ENCODE results near the gene DYNLT2B.

DYNLT2B gene

DNA sequence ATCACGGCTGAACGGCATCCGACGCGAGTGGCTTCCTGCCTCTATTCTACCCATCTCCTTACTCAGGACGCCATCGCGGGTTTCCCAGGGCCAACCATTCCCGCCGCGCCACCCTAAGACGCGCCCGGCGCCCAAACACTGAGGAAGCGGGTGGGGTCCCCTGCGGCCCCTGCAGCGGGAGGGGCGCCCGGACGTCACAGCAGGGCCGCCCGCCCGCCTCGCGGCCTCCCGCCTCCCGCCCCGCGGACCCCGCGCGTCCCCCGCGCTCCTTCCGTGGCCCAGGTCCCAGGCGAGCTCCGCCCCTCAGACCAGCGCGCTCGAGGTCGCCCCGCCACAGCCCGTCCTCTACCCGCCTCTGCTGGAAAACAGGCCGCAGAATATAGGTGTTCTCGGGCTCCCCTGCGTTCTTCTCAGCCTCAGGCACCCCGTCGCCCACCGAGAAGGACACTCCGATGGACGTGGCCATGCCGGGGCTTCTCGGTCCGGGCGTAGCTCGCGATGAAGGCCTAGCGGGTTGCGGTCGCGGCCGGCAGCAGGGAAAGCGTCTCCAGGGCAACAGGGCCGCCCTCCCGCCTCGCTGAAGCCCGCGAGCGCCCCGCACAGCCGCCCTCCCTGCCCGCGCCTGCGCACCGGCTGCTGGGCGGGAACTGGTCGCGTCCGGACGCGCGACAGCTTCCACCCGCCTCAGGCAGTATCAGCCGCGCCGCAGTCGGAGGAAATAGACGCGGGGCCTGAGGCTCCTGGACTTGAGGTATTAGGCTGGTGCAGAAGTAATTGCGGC is at the start of gene DYNLT2B:
Gene DYNLT2B (minus strand): TSS at position 554 of the 781 bp plus-strand sequence. CDS start 88 bp downstream, at position 466.
- TF ChIP-seq EGR1 (IDR thresholded peaks at IDR 0.05) (peak; percentile 41; the same call in 1 of the 2 replicates), FOXM1 (IDR thresholded peaks at IDR 0.05; ENCODE audit: borderline replicate concordance, low read depth) (no peak), NFIC (IDR thresholded peaks at IDR 0.05) (peak; percentile 21; the same call in 1 of the 2 replicates), TAF1 (IDR thresholded peaks at IDR 0.05; ENCODE audit: low read depth) (peak; percentile 94), ZBTB7A (IDR thresholded peaks at IDR 0.05; ENCODE audit: low read depth) (peak; percentile 73; the same call in 1 of the 2 replicates), TCF12 (IDR thresholded peaks at IDR 0.05; ENCODE audit: low read depth) (peak; percentile 61; the same call in 1 of the 2 replicates), EP300 (IDR thresholded peaks at IDR 0.05; ENCODE audit: borderline replicate concordance) (no peak; the same call in 1 of the 2 replicates), YY1 (IDR thresholded peaks at IDR 0.05; ENCODE audit: low read depth) (peak; percentile 61; the same call in 1 of the 2 replicates), TEAD4 (IDR thresholded peaks at IDR 0.05) (no peak), CEBPB (IDR thresholded peaks at IDR 0.05) (peak; percentile 33; the same call in 1 of the 2 replicates), CREB1 (IDR thresholded peaks at IDR 0.05; ENCODE audit: low read depth) (no peak), RAD21 (IDR thresholded peaks at IDR 0.05; ENCODE audit: low read depth) (no peak)
- TF ChIP-seq, protein P1, sequence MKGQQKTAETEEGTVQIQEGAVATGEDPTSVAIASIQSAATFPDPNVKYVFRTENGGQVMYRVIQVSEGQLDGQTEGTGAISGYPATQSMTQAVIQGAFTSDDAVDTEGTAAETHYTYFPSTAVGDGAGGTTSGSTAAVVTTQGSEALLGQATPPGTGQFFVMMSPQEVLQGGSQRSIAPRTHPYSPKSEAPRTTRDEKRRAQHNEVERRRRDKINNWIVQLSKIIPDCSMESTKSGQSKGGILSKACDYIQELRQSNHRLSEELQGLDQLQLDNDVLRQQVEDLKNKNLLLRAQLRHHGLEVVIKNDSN (IDR thresholded peaks at IDR 0.05) = peak; percentile 11; the same call in 1 of the 2 replicates
- TF ChIP-seq, protein P2, sequence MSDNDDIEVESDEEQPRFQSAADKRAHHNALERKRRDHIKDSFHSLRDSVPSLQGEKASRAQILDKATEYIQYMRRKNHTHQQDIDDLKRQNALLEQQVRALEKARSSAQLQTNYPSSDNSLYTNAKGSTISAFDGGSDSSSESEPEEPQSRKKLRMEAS (IDR thresholded peaks at IDR 0.05) = peak; percentile 91
- TF ChIP-seq, protein P3, sequence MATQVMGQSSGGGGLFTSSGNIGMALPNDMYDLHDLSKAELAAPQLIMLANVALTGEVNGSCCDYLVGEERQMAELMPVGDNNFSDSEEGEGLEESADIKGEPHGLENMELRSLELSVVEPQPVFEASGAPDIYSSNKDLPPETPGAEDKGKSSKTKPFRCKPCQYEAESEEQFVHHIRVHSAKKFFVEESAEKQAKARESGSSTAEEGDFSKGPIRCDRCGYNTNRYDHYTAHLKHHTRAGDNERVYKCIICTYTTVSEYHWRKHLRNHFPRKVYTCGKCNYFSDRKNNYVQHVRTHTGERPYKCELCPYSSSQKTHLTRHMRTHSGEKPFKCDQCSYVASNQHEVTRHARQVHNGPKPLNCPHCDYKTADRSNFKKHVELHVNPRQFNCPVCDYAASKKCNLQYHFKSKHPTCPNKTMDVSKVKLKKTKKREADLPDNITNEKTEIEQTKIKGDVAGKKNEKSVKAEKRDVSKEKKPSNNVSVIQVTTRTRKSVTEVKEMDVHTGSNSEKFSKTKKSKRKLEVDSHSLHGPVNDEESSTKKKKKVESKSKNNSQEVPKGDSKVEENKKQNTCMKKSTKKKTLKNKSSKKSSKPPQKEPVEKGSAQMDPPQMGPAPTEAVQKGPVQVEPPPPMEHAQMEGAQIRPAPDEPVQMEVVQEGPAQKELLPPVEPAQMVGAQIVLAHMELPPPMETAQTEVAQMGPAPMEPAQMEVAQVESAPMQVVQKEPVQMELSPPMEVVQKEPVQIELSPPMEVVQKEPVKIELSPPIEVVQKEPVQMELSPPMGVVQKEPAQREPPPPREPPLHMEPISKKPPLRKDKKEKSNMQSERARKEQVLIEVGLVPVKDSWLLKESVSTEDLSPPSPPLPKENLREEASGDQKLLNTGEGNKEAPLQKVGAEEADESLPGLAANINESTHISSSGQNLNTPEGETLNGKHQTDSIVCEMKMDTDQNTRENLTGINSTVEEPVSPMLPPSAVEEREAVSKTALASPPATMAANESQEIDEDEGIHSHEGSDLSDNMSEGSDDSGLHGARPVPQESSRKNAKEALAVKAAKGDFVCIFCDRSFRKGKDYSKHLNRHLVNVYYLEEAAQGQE (IDR thresholded peaks at IDR 0.05; ENCODE audit: low read depth) = no peak

DNA sequence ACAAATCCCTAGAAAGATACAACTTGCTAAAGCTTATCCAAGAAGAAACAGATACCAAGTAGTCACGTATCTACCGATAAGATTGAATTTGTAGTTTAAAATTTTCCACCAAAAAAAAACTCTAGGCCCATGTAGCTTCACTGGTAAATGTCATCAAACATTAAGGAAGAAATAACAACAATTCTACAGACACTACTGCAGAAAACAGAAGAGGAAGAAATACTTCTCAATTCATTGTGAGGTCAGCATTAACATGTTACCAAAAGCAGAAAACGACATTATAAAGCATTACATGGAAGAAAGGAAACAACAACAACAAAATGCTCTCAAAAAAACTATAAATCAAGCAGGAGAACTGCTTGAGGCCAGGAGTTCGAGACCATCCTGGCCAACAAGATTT is 47.7 kb upstream of the DYNLT2B start:
- no peak for TF ChIP-seq TAF1 (IDR thresholded peaks at IDR 0.05; ENCODE audit: low read depth)
- TF ChIP-seq TEAD4 (IDR thresholded peaks at IDR 0.05) = no peak
- no peak for TF ChIP-seq CREB1 (IDR thresholded peaks at IDR 0.05; ENCODE audit: low read depth)
- TF ChIP-seq, protein P1 (IDR thresholded peaks at IDR 0.05) = no peak
- TF ChIP-seq, protein P3 (IDR thresholded peaks at IDR 0.05; ENCODE audit: low read depth) = no peak
- no peak for TF ChIP-seq YY1 (IDR thresholded peaks at IDR 0.05; ENCODE audit: low read depth)
- no peak for TF ChIP-seq RAD21 (IDR thresholded peaks at IDR 0.05; ENCODE audit: low read depth)
- no peak for TF ChIP-seq TCF12 (IDR thresholded peaks at IDR 0.05; ENCODE audit: low read depth)

DNA sequence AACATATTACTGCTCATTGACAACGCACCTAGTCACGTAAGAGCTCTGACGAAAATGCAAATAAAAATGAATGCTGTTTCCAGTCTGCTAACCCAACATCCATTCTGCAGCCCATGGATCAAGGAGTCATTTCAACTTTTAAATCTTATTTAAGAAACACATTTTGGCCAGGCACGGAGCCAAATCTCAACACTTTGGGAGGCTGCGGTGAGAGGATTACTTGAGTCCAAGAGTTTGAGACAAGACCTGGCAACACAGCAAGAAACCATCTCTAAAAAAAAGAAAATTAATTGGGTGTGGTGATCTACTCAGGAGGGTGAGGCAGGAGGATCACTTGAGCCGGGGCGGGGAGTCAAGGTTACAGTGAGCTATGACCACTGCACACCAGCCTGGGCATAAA is 42.5 kb upstream of the DYNLT2B start:
- no peak for TF ChIP-seq NFIC (IDR thresholded peaks at IDR 0.05)
- no peak for TF ChIP-seq TEAD4 (IDR thresholded peaks at IDR 0.05)
- TF ChIP-seq CEBPB (IDR thresholded peaks at IDR 0.05) = no peak
- no peak for TF ChIP-seq EP300 (IDR thresholded peaks at IDR 0.05; ENCODE audit: borderline replicate concordance)
- TF ChIP-seq, protein P2 (IDR thresholded peaks at IDR 0.05) = no peak
- TF ChIP-seq, protein P3 (IDR thresholded peaks at IDR 0.05; ENCODE audit: low read depth) = no peak
- TF ChIP-seq EGR1 (IDR thresholded peaks at IDR 0.05) = no peak
- TF ChIP-seq YY1 (IDR thresholded peaks at IDR 0.05; ENCODE audit: low read depth) = no peak
- TF ChIP-seq TAF1 (IDR thresholded peaks at IDR 0.05; ENCODE audit: low read depth) = no peak
- no peak for TF ChIP-seq CREB1 (IDR thresholded peaks at IDR 0.05; ENCODE audit: low read depth)
- TF ChIP-seq, protein P1 (IDR thresholded peaks at IDR 0.05) = no peak
